ENCODE results near the gene CDH4.

The CDH4 gene

GRCh38 chr20:61895016-61895415 is 643.0 kb downstream of the CDH4 start:
- no peak for FAIRE-seq

GRCh38 chr20:61895686-61896057 is 643.6 kb downstream of the CDH4 start:
- no peak for FAIRE-seq

- FAIRE-seq, result no peak
Observed at GRCh38 chr20:61896058-61896961, 644.2 kb downstream of the CDH4 start.

GRCh38 chr20:61897401-61898295 is 645.6 kb downstream of the CDH4 start:
- FAIRE-seq, result no peak

- FAIRE-seq, result no peak
Observed at GRCh38 chr20:61898405-61898804, 646.3 kb downstream of the CDH4 start.

- FAIRE-seq, result no peak
Observed at GRCh38 chr20:61900011-61900944, 648.2 kb downstream of the CDH4 start.

GRCh38 chr20:61900945-61901293 is 648.9 kb downstream of the CDH4 start:
- no peak for FAIRE-seq

- no peak for FAIRE-seq
Observed at GRCh38 chr20:61901392-61902220, 649.5 kb downstream of the CDH4 start.

- FAIRE-seq, result no peak
Observed at GRCh38 chr20:61902221-61902869, 650.3 kb downstream of the CDH4 start.

GRCh38 chr20:61903575-61904340 is 651.7 kb downstream of the CDH4 start:
- FAIRE-seq, result no peak

- no peak for FAIRE-seq
Observed at GRCh38 chr20:61904456-61904855, 652.4 kb downstream of the CDH4 start.

GRCh38 chr20:61905781-61906523 is 653.9 kb downstream of the CDH4 start:
- FAIRE-seq, result no peak

GRCh38 chr20:61907081-61907891 is 655.2 kb downstream of the CDH4 start:
- no peak for FAIRE-seq

GRCh38 chr20:61908057-61909026 is 656.3 kb downstream of the CDH4 start:
- no peak for FAIRE-seq

GRCh38 chr20:61909028-61909427 is 657.0 kb downstream of the CDH4 start:
- no peak for FAIRE-seq

GRCh38 chr20:61909821-61910220 is 657.8 kb downstream of the CDH4 start:
- FAIRE-seq, result no peak

- no peak for FAIRE-seq
Observed at GRCh38 chr20:61911824-61912223, 659.8 kb downstream of the CDH4 start.

Data from A204.1 (cell line).